ENCODE measurements around the gene PTPRA.

GRCh38 chr20:2879146-2879545 lies 5.9 kb downstream of the PTPRA start:
- TF ChIP-seq CTCF (optimal IDR thresholded peaks at IDR 0.05 in 1 of 3, IDR thresholded peaks at IDR 0.05 in 1 of 3, conservative IDR thresholded peaks at IDR 0.05 in 1 of 3; ENCODE audit: extremely low read depth in 1 of 3, insufficient read depth in 2 of 3, low read length in 3 of 3) (no peak), EZH2 (IDR thresholded peaks at IDR 0.05; ENCODE audit: low read length) (no peak)

All from keratinocyte (primary cell).